IMR-90 (cell line): ENCODE data around the gene TAF3. TPM values are rescaled to one million over a fixed set of nuclear protein-coding genes. Genes with fewer than 3 reads are reported as not detected.

Experiments
- ATAC-seq: fragments of 200-7000 bp; cut with Tn5 transposase; 2 replicates; pipeline ENCODE4 v1.9.1; 2020; ENCODE audit warnings: low read depth, mild to moderate bottlenecking, moderate library complexity
- BruUV-seq: library from RNA; stranded (reverse); fragments of 400-500 nt; replicated peaks from 2 replicates; lab custom pipeline; 2021; lab: Mats Ljungman, UMichigan
- CTCF ChIA-PET: fragments of 300-600 bp; formaldehyde crosslinking; extraction: SDS; loops from one replicate; lab custom pipeline; 2021; ENCODE audit warnings: antibody characterized with exemption; lab: Yijun Ruan, JAX
- POLR2A ChIA-PET: fragments of 300-600 bp; sonication (Branson Sonifier 250); formaldehyde crosslinking; loops from one replicate; lab custom pipeline; 2022; ENCODE audit warnings: antibody characterized with exemption; ENCODE audit not compliant: unreplicated experiment; lab: Charles Lee
- DNase-seq: peaks from one replicate; pipeline ENCODE4 v3.0.0; 2013
- H2AFZ ChIP-seq: replicated peaks from 2 replicates; pipeline ENCODE3; 2013; ENCODE audit warnings: low read length, mild to moderate bottlenecking; ENCODE audit not compliant: poor library complexity
- H2AK5ac ChIP-seq: 2 replicates; pipeline ENCODE4 v1.6.1; 2013; ENCODE audit warnings: low read depth, low read length, inconsistent platforms
- H2AK9ac ChIP-seq: replicated peaks from 2 replicates; pipeline ENCODE3; 2013; ENCODE audit warnings: mild to moderate bottlenecking, low read depth, low read length, moderate library complexity; ENCODE audit not compliant: poor library complexity
- H2BK120ac ChIP-seq: 2 replicates; pipeline ENCODE4 v1.6.1; 2013; ENCODE audit warnings: low read depth, low read length, inconsistent platforms
- H2BK15ac ChIP-seq: 3 replicates; pipeline ENCODE4 v1.6.1; 2013; ENCODE audit warnings: low read depth, low read length, inconsistent platforms
- H2BK20ac ChIP-seq: 2 replicates; pipeline ENCODE4 v1.6.1; 2013; ENCODE audit warnings: low read depth, mild to moderate bottlenecking, inconsistent platforms, low read length, moderate library complexity
- H2BK5ac ChIP-seq: 2 replicates; pipeline ENCODE4 v1.6.1; 2013; ENCODE audit warnings: mild to moderate bottlenecking, low read depth, low read length, inconsistent platforms; ENCODE audit not compliant: poor library complexity, severe bottlenecking
- H3K14ac ChIP-seq: replicated peaks from 2 replicates; pipeline ENCODE4 v1.6.1; 2013; ENCODE audit warnings: low read depth, low read length, inconsistent platforms
- H3K18ac ChIP-seq: 2 replicates; pipeline ENCODE4 v1.6.1; 2013; ENCODE audit warnings: low read depth, low read length, control low read depth
- H3K23ac ChIP-seq: 2 replicates; pipeline ENCODE4 v1.6.1; 2013; ENCODE audit warnings: low read depth, low read length, inconsistent platforms
- H3K27ac ChIP-seq: 2 replicates; pipeline ENCODE4 v1.5.1; 2013; ENCODE audit warnings: mild to moderate bottlenecking, control low read depth, low read length; ENCODE audit not compliant: insufficient read depth
- H3K27me3 ChIP-seq: 2 replicates; pipeline ENCODE4 v1.6.1; 2013; ENCODE audit warnings: low read length; ENCODE audit not compliant: control insufficient read depth, insufficient read depth
- H3K36me3 ChIP-seq: 2 replicates; pipeline ENCODE4 v1.6.1; 2013; ENCODE audit warnings: low read length, mixed read lengths; ENCODE audit not compliant: control insufficient read depth, insufficient read depth
- H3K4ac ChIP-seq: 2 replicates; pipeline ENCODE4 v1.6.1; 2013; ENCODE audit warnings: low read depth, low read length, inconsistent platforms
- H3K4me1 ChIP-seq: 2 replicates; pipeline ENCODE4 v1.6.1; 2013; ENCODE audit warnings: low read length, mixed read lengths; ENCODE audit not compliant: control insufficient read depth, insufficient read depth
- H3K4me2 ChIP-seq: 2 replicates; pipeline ENCODE4 v1.6.1; 2013; ENCODE audit warnings: low read depth, mild to moderate bottlenecking, control low read depth, low read length, moderate library complexity
- H3K4me3 ChIP-seq: 2 replicates; pipeline ENCODE4 v1.5.1; 2013; ENCODE audit warnings: low read depth, mild to moderate bottlenecking, control low read depth, low read length, moderate library complexity; ENCODE audit not compliant: insufficient read depth
- H3K56ac ChIP-seq: 2 replicates; pipeline ENCODE4 v1.6.1; 2013; ENCODE audit warnings: low read length, inconsistent platforms; ENCODE audit not compliant: insufficient read depth; ENCODE audit errors: extremely low read depth
- H3K79me1 ChIP-seq, 2 experiments: 2 replicates each; pipeline ENCODE4 v1.6.1; 2013; ENCODE audit warnings: low read length in 2 of 2, inconsistent platforms in 1 of 2, low read depth in 1 of 2
- H3K9ac ChIP-seq: 2 replicates; pipeline ENCODE4 v1.6.1; 2013; ENCODE audit warnings: low read depth, low read length, control low read depth
- H3K9me1 ChIP-seq: 2 replicates; pipeline ENCODE4 v1.6.1; 2013; ENCODE audit warnings: low read length, inconsistent platforms; ENCODE audit not compliant: insufficient read depth
- H3K9me3 ChIP-seq: 2 replicates; pipeline ENCODE4 v1.6.1; 2013; ENCODE audit warnings: low read length; ENCODE audit not compliant: control insufficient read depth, insufficient read depth
- H4K20me1 ChIP-seq: 2 replicates; pipeline ENCODE4 v1.6.1; 2013; ENCODE audit warnings: low read length, inconsistent platforms; ENCODE audit not compliant: insufficient read depth
- H4K5ac ChIP-seq: 2 replicates; pipeline ENCODE4 v1.6.1; 2013; ENCODE audit warnings: mild to moderate bottlenecking, low read depth, low read length, control low read depth
- H4K8ac ChIP-seq, 2 experiments: 2 replicates each; pipeline ENCODE4 v1.6.1; 2013; ENCODE audit warnings: low read depth in 2 of 2, low read length in 2 of 2, control low read depth in 1 of 2, inconsistent platforms in 1 of 2
- H4K91ac ChIP-seq: 2 replicates; pipeline ENCODE4 v1.6.1; 2013; ENCODE audit warnings: low read depth, low read length, inconsistent platforms; ENCODE audit not compliant: insufficient read depth
- BHLHE40 ChIP-seq: fragments of 150-350 bp; IDR thresholded peaks from 2 replicates; pipeline ENCODE4 v1.6.1; 2016; ENCODE audit warnings: mild to moderate bottlenecking, low read depth, low read length
- CEBPB ChIP-seq: IDR thresholded peaks from 2 replicates; pipeline ENCODE4 v1.6.1; 2012; ENCODE audit warnings: low read depth, low read length, improper control_type of control experiment
- CHD1 ChIP-seq: IDR thresholded peaks from 2 replicates; pipeline ENCODE4 v1.6.1; 2012; ENCODE audit warnings: low read depth, low read length, improper control_type of control experiment
- CTCF ChIP-seq: conservative IDR thresholded peaks from 2 replicates; pipeline ENCODE4 v1.5.1; 2012; ENCODE audit warnings: mild to moderate bottlenecking, low read depth, low read length, improper control_type of control experiment
- ELK1 ChIP-seq: fragments of 150-350 bp; IDR thresholded peaks from 2 replicates; pipeline ENCODE4 v1.6.1; 2016; ENCODE audit warnings: low read depth, mild to moderate bottlenecking, low read length, moderate library complexity, borderline replicate concordance
- FOS ChIP-seq: fragments of 150-350 bp; IDR thresholded peaks from 2 replicates; pipeline ENCODE4 v1.6.1; 2016; ENCODE audit warnings: low read depth, low read length
- MAFK ChIP-seq: IDR thresholded peaks from 2 replicates; pipeline ENCODE4 v1.6.1; 2012; ENCODE audit warnings: low read depth, low read length, improper control_type of control experiment
- MAZ ChIP-seq: IDR thresholded peaks from 2 replicates; pipeline ENCODE4 v1.6.1; 2012; ENCODE audit warnings: low read depth, mild to moderate bottlenecking, low read length, improper control_type of control experiment, moderate library complexity, borderline replicate concordance
- MXI1 ChIP-seq: IDR thresholded peaks from 2 replicates; pipeline ENCODE4 v1.6.1; 2012; ENCODE audit warnings: low read depth, mild to moderate bottlenecking, low read length, moderate library complexity, borderline replicate concordance
- NFE2L2 ChIP-seq: fragments of 150-350 bp; IDR thresholded peaks from 2 replicates; pipeline ENCODE4 v1.6.1; 2016; ENCODE audit warnings: low read depth, mild to moderate bottlenecking, low read length
- POLR2A ChIP-seq: IDR thresholded peaks from 2 replicates; pipeline ENCODE4 v1.6.1; 2012; ENCODE audit warnings: mild to moderate bottlenecking, low read depth, low read length
- RAD21 ChIP-seq: IDR thresholded peaks from 2 replicates; pipeline ENCODE4 v1.6.1; 2012; ENCODE audit warnings: low read length, improper control_type of control experiment
- RCOR1 ChIP-seq: IDR thresholded peaks from 2 replicates; pipeline ENCODE4 v1.6.1; 2012; ENCODE audit warnings: mild to moderate bottlenecking, low read length, improper control_type of control experiment; ENCODE audit not compliant: insufficient replicate concordance
- RFX5 ChIP-seq: IDR thresholded peaks from 2 replicates; pipeline ENCODE4 v1.8.0; 2012; ENCODE audit warnings: low read depth, mild to moderate bottlenecking, low read length, moderate library complexity
- SMC3 ChIP-seq: fragments of 150-350 bp; IDR thresholded peaks from 2 replicates; pipeline ENCODE4 v1.6.1; 2016; ENCODE audit warnings: low read depth, mild to moderate bottlenecking, antibody characterized with exemption, low read length, moderate library complexity
- USF2 ChIP-seq: fragments of 150-350 bp; IDR thresholded peaks from 2 replicates; pipeline ENCODE4 v1.6.1; 2017; ENCODE audit warnings: mild to moderate bottlenecking, antibody characterized with exemption, low read length, low read depth
- WGBS, 2 experiments: methylation state at CpG; one replicate each; pipeline versions ENCODE4 v1.1.5 to v1.1.7; 2013; ENCODE audit warnings: missing lambda C conversion rate in 2 of 2; ENCODE audit not compliant: insufficient read length in 1 of 2; ENCODE audit errors: extremely low coverage in 2 of 2; 5-methylcytosine and 5-hydroxymethylcytosine counted together
- dilution Hi-C: fragments of 300-500 bp; cut with HindIII; formaldehyde crosslinking; loops from one replicate; pipeline ENCODE4 v1.14.3; 2018; ENCODE audit warnings: low sequenced_read_pairs; ENCODE audit not compliant: unreplicated experiment
- in situ Hi-C: fragments of 300-500 bp; cut with MboI; formaldehyde crosslinking; loops from 3 replicates; pipeline ENCODE4 v1.14.3; 2019; ENCODE audit warnings: low sequenced_read_pairs, inconsistent platforms, mixed read lengths
- intact Hi-C: fragments of 100-400 bp; cut with micrococcal nuclease; formaldehyde crosslinking; loops from 2 replicates; pipeline ENCODE4 v1.10.0; 2022
- polyA plus RNA-seq, 3 experiments: library from polyadenylated mRNA; depleted of rRNA; stranded (reverse); fragments of >200 nt; gene quantifications; 2 replicates each; pipeline ENCODE4 v1.2.3, GENCODE V29; 2012; ENCODE audit warnings: low replicate concordance in 1 of 3
- total RNA-seq: library from RNA; depleted of rRNA; stranded (reverse); fragments of >200 nt; gene quantifications from 2 replicates; pipeline ENCODE4 v1.2.3, GENCODE V29; 2012

The TAF3 gene
- total and polyA plus RNA-seq, 2 of the 4 experiments (the other 2 are of a cell fraction), result 1.4 to 2.3 TPM

- Histone ChIP-seq H2BK5ac (no peak overlapping the region), H3K18ac (no peak overlapping the region), H3K4ac (no peak overlapping the region), H2BK120ac (no peak overlapping the region), H3K79me1 (no peaks in the 10 kb centered on the region), H3K14ac (no peak overlapping the region), H3K27ac (no peak overlapping the region), H3K4me1 (no peaks in the 10 kb centered on the region), H3K9me1 (no peaks in the 10 kb centered on the region), H3K4me2 (no peak overlapping the region), H3K9ac (no peak overlapping the region), H4K5ac (no peak overlapping the region), H2BK20ac (no peak overlapping the region), H3K56ac (no peak overlapping the region), H2BK15ac (no peak overlapping the region), H2AK9ac (no peak overlapping the region), H2AK5ac (no peak overlapping the region), H3K9me3 (no peaks in the 10 kb centered on the region), H3K27me3 (no peaks in the 10 kb centered on the region), H4K91ac (no peak overlapping the region), H2AFZ (no peak overlapping the region), H3K23ac (no peak overlapping the region), H4K8ac (no peak overlapping the region), H3K36me3 (no peaks in the 10 kb centered on the region), H3K4me3 (no peak overlapping the region), H4K20me1 (no peaks in the 10 kb centered on the region)
- DNase-seq (no peak), ATAC-seq (no peak)
- dilution Hi-C loops, result no loop called here
- in situ Hi-C loops, result no loop called here
- ChIA-PET POLR2A (no interaction called here), CTCF (no interaction called here)
- BruUV-seq, result no TSS peak
- no peak for TF ChIP-seq RFX5
- TF ChIP-seq MAZ, result no peak
- TF ChIP-seq NFE2L2, result no peak
- TF ChIP-seq ELK1, result no peak
- no peak for TF ChIP-seq CHD1
- TF ChIP-seq CTCF, result no peak
- no peak for TF ChIP-seq MXI1
- no peak for TF ChIP-seq USF2
- TF ChIP-seq FOS, result no peak
- no peak for TF ChIP-seq POLR2A
- TF ChIP-seq BHLHE40, result no peak
- no peak for TF ChIP-seq RCOR1
- TF ChIP-seq CEBPB, result no peak
- TF ChIP-seq RAD21, result no peak
- TF ChIP-seq MAFK, result no peak
- no peak for TF ChIP-seq SMC3
- 100% methylated on average over 1 of the region's 1 CpG; no CpG with 5 or more reads in 1 of the 2 experiments for WGBS, 2 experiments
- intact Hi-C loops, result loop anchor here (1.0 kb wide), 1 partner anchor 33 kb away; no protein-coding TSS in a partner anchor
Measured at GRCh38 chr10:7998831-7999230, 180.5 kb downstream of the TAF3 start.
